OCI-LY1 (cell line): ENCODE results near the gene CUX1.

Source experiments
- CTCF ChIP-seq: fragments of 200-600 bp; sonication (generic), shearing (Covaris generic); IDR thresholded peaks from 2 replicates; pipeline ENCODE4 v1.5.1; 2017; ENCODE audit warnings: mild to moderate bottlenecking, antibody characterized with exemption, low read length, moderate library complexity, mixed read lengths
- EZH2 ChIP-seq: fragments of 200-600 bp; sonication (generic), shearing (Covaris generic); IDR thresholded peaks from 2 replicates; pipeline ENCODE4 v1.8.0; 2017; ENCODE audit warnings: borderline replicate concordance, mixed run types, mild to moderate bottlenecking, antibody characterized with exemption, low read length, moderate library complexity, mixed read lengths

- no peak for TF ChIP-seq CTCF
- no peak for TF ChIP-seq EZH2
Observed at GRCh38 chr7:101829374-101829773, 11.9 kb downstream of the CUX1 start.
